T-helper 17 cell (primary cell): ENCODE data around the gene CEMIP. TPM values are rescaled to one million over a fixed set of nuclear protein-coding genes. Genes with fewer than 3 reads are reported as not detected.

Source experiments
- ATAC-seq: fragments of 150-1000 bp; cut with Tn5 transposase; 2 replicates; pipeline ENCODE4 v1.10.0; 2021; ENCODE audit warnings: mild to moderate bottlenecking, moderate library complexity
- DNase-seq, 3 donors: peaks; one replicate each; pipeline versions ENCODE4 v3.0.0 to v3.0.0-alpha.2; 2020 to 2021
- H3K9me3 ChIP-seq: one replicate; pipeline ENCODE4 v1.7.0; 2013; ENCODE audit warnings: low read length, mild to moderate bottlenecking; ENCODE audit not compliant: control insufficient read depth, poor library complexity, severe bottlenecking
- H3K27ac Mint-ChIP-seq: one replicate; pipeline ENCODE4 v1.8.0; 2022; ENCODE audit warnings: mild to moderate bottlenecking, moderate library complexity, mixed read lengths
- H3K27me3 Mint-ChIP-seq: one replicate; pipeline ENCODE4 v1.8.0; 2022; ENCODE audit warnings: mixed read lengths
- H3K36me3 Mint-ChIP-seq: one replicate; pipeline ENCODE4 v1.8.0; 2022; ENCODE audit warnings: low read depth, mixed read lengths
- H3K4me1 Mint-ChIP-seq: one replicate; pipeline ENCODE4 v1.8.0; 2022; ENCODE audit warnings: mild to moderate bottlenecking, mixed read lengths
- H3K4me3 Mint-ChIP-seq: one replicate; pipeline ENCODE4 v1.8.0; 2022; ENCODE audit warnings: mild to moderate bottlenecking, moderate library complexity, mixed read lengths
- total RNA-seq, 4 donors: library from RNA in 2 of 4; stranded (reverse) in 2 of 4; gene quantifications; one replicate each; pipeline ENCODE4 v1.2.3 and lab custom pipeline; 2022 to 2026

The CEMIP gene
- total RNA-seq (under 1 TPM; 0.15 to 0.42 TPM), total RNA-seq (lab: John Stamatoyannopoulos, UW) (0 to 0.23 reads per million in 2 donors)

- Mint-ChIP-seq H3K27ac (no peak within 1 kb of the TSS), H3K4me1 (peaks cover 10% of the 10 kb centered on the region), H3K27me3 (peaks cover 66% of the 10 kb centered on the region), H3K4me3 (peak within 1 kb of the TSS; percentile 84), H3K36me3 (peaks cover 2% of the 10 kb centered on the region)
- no peaks in the 10 kb centered on the region for H3K9me3 ChIP-seq
- ATAC-seq (peak; percentile 57), DNase-seq (peak in 1 of 3 donors; percentile 20)
Measured at GRCh38 chr15:80778964-80779657, at the start of gene CEMIP. TSS of gene CEMIP (plus strand) at chr15:80779370. CDS start at chr15:80873880, 94,510 bp downstream.

- H3K9me3 ChIP-seq, result no peaks in the 10 kb centered on the region
- Mint-ChIP-seq H3K27me3 (no peaks in the 10 kb centered on the region), H3K4me3 (no peak overlapping the region), H3K27ac (no peak overlapping the region), H3K4me1 (peaks cover 4% of the 10 kb centered on the region), H3K36me3 (no peaks in the 10 kb centered on the region)
- ATAC-seq (no peak), DNase-seq (no peak)
Measured at GRCh38 chr15:80730387-80730786, 48.8 kb upstream of the CEMIP start.

- H3K27ac Mint-ChIP-seq, result no peak overlapping the region
- no peaks in the 10 kb centered on the region for H3K27me3 Mint-ChIP-seq
- DNase-seq (no peak), ATAC-seq (no peak)
- peaks cover 7% of the 10 kb centered on the region for H3K4me1 Mint-ChIP-seq
- no peaks in the 10 kb centered on the region for H3K36me3 Mint-ChIP-seq
- no peak overlapping the region for H3K4me3 Mint-ChIP-seq
- no peaks in the 10 kb centered on the region for H3K9me3 ChIP-seq
Measured at GRCh38 chr15:80730926-80731325, 48.2 kb upstream of the CEMIP start.

GRCh38 chr15:80732167-80732566 lies 47.0 kb upstream of the CEMIP start:
- Mint-ChIP-seq H3K36me3 (no peaks in the 10 kb centered on the region), H3K4me3 (no peak overlapping the region), H3K4me1 (peaks cover 7% of the 10 kb centered on the region), H3K27me3 (no peaks in the 10 kb centered on the region), H3K27ac (no peak overlapping the region)
- DNase-seq (no peak), ATAC-seq (no peak)
- H3K9me3 ChIP-seq, result no peaks in the 10 kb centered on the region

- no peak overlapping the region for H3K27ac Mint-ChIP-seq
- no peaks in the 10 kb centered on the region for H3K27me3 Mint-ChIP-seq
- H3K9me3 ChIP-seq, result no peaks in the 10 kb centered on the region
- H3K4me3 Mint-ChIP-seq, result no peak overlapping the region
- no peaks in the 10 kb centered on the region for H3K36me3 Mint-ChIP-seq
- DNase-seq (no peak), ATAC-seq (no peak)
- peaks cover 7% of the 10 kb centered on the region for H3K4me1 Mint-ChIP-seq
Measured at GRCh38 chr15:80732818-80733217, 46.4 kb upstream of the CEMIP start.

GRCh38 chr15:80733460-80733859 lies 45.7 kb upstream of the CEMIP start:
- ATAC-seq, result no peak
- no peak overlapping the region for H3K4me3 Mint-ChIP-seq

GRCh38 chr15:80735344-80735743 lies 43.8 kb upstream of the CEMIP start:
- DNase-seq (no peak), ATAC-seq (no peak)
- peaks cover 7% of the 10 kb centered on the region for H3K4me1 Mint-ChIP-seq
- H3K9me3 ChIP-seq, result no peaks in the 10 kb centered on the region
- no peak overlapping the region for H3K27ac Mint-ChIP-seq
- no peaks in the 10 kb centered on the region for H3K36me3 Mint-ChIP-seq
- no peaks in the 10 kb centered on the region for H3K27me3 Mint-ChIP-seq
- no peak overlapping the region for H3K4me3 Mint-ChIP-seq

More at GRCh38 chr15:80733460-80733859, 45.7 kb upstream of the CEMIP start:
- no peaks in the 10 kb centered on the region for H3K9me3 ChIP-seq
- Mint-ChIP-seq H3K36me3 (no peaks in the 10 kb centered on the region), H3K4me1 (peaks cover 7% of the 10 kb centered on the region), H3K27me3 (no peaks in the 10 kb centered on the region), H3K27ac (no peak overlapping the region)
- DNase-seq, result no peak

- H3K4me3 Mint-ChIP-seq, result no peak overlapping the region
- no peak for DNase-seq
- H3K27ac Mint-ChIP-seq, result no peak overlapping the region
- ATAC-seq, result no peak
- H3K4me1 Mint-ChIP-seq, result peaks cover 3% of the 10 kb centered on the region
- H3K27me3 Mint-ChIP-seq, result no peaks in the 10 kb centered on the region
- no peaks in the 10 kb centered on the region for H3K36me3 Mint-ChIP-seq
- no peaks in the 10 kb centered on the region for H3K9me3 ChIP-seq
Measured at GRCh38 chr15:80736560-80736959, 42.6 kb upstream of the CEMIP start.

- no peak overlapping the region for H3K4me3 Mint-ChIP-seq
- DNase-seq (no peak), ATAC-seq (no peak)
- no peaks in the 10 kb centered on the region for H3K36me3 Mint-ChIP-seq
- no peak overlapping the region for H3K27ac Mint-ChIP-seq
- H3K4me1 Mint-ChIP-seq, result peaks cover 6% of the 10 kb centered on the region
- no peaks in the 10 kb centered on the region for H3K9me3 ChIP-seq
- H3K27me3 Mint-ChIP-seq, result no peaks in the 10 kb centered on the region
Measured at GRCh38 chr15:80739919-80740318, 39.3 kb upstream of the CEMIP start.

GRCh38 chr15:80742081-80742480 lies 37.1 kb upstream of the CEMIP start:
- Mint-ChIP-seq H3K4me1 (peaks cover 2% of the 10 kb centered on the region), H3K36me3 (peaks cover 2% of the 10 kb centered on the region), H3K27ac (no peak overlapping the region), H3K27me3 (no peaks in the 10 kb centered on the region), H3K4me3 (no peak overlapping the region)
- no peak for DNase-seq
- H3K9me3 ChIP-seq, result no peaks in the 10 kb centered on the region
- no peak for ATAC-seq

- no peak for ATAC-seq
- H3K36me3 Mint-ChIP-seq, result peaks cover 2% of the 10 kb centered on the region
- no peak overlapping the region for H3K27ac Mint-ChIP-seq
- no peak overlapping the region for H3K4me3 Mint-ChIP-seq
- DNase-seq, result no peak
- H3K27me3 Mint-ChIP-seq, result no peaks in the 10 kb centered on the region
- H3K4me1 Mint-ChIP-seq, result peaks cover 5% of the 10 kb centered on the region
- H3K9me3 ChIP-seq, result no peaks in the 10 kb centered on the region
Measured at GRCh38 chr15:80743189-80743833, 35.9 kb upstream of the CEMIP start.

- Mint-ChIP-seq H3K27ac (no peak overlapping the region), H3K4me1 (peaks cover 5% of the 10 kb centered on the region), H3K36me3 (peaks cover 2% of the 10 kb centered on the region), H3K27me3 (no peaks in the 10 kb centered on the region), H3K4me3 (no peak overlapping the region)
- DNase-seq (no peak), ATAC-seq (no peak)
- H3K9me3 ChIP-seq, result no peaks in the 10 kb centered on the region
Measured at GRCh38 chr15:80744415-80744814, 34.8 kb upstream of the CEMIP start.

GRCh38 chr15:80744826-80745225 lies 34.3 kb upstream of the CEMIP start:
- ATAC-seq (no peak), DNase-seq (no peak)
- H3K27me3 Mint-ChIP-seq, result no peaks in the 10 kb centered on the region
- H3K27ac Mint-ChIP-seq, result no peak overlapping the region
- no peak overlapping the region for H3K4me3 Mint-ChIP-seq
- no peaks in the 10 kb centered on the region for H3K9me3 ChIP-seq
- H3K4me1 Mint-ChIP-seq, result peaks cover 5% of the 10 kb centered on the region
- H3K36me3 Mint-ChIP-seq, result peaks cover 2% of the 10 kb centered on the region

- H3K4me1 Mint-ChIP-seq, result peaks cover 5% of the 10 kb centered on the region
- ATAC-seq, result no peak
- H3K27me3 Mint-ChIP-seq, result no peaks in the 10 kb centered on the region
Measured at GRCh38 chr15:80745888-80746287, 33.3 kb upstream of the CEMIP start.

More at GRCh38 chr15:80745888-80746287, 33.3 kb upstream of the CEMIP start:
- Mint-ChIP-seq H3K36me3 (peaks cover 5% of the 10 kb centered on the region), H3K27ac (no peak overlapping the region), H3K4me3 (no peak overlapping the region)
- no peak for DNase-seq
- H3K9me3 ChIP-seq, result no peaks in the 10 kb centered on the region
